Prostate gland (tissue), 2 donors: Measurements from ENCODE around the gene ANXA4. TPM values are rescaled to one million over a fixed set of nuclear protein-coding genes. Genes with fewer than 3 reads are reported as not detected.
A peak's percentile ranks its signal among the peaks of the same experiment; 100 is the strongest.
"Not testable (repeated sequence)": the region's sequence is repeated elsewhere in the genome, so short reads cannot be mapped to it uniquely, and the experiment has no call there.

Experiments used
- DNase-seq: peaks from one replicate; pipeline ENCODE4 v3.0.0-alpha.2; 2019; ENCODE audit warnings: low spot score
- H3K27ac ChIP-seq, 2 donors: fragments of 200-600 bp; sonication (generic); 2 replicates each; pipeline ENCODE4 v1.5.1; 2017 to 2019
- H3K27me3 ChIP-seq: fragments of 200-600 bp; sonication (generic); replicated peaks from 2 replicates; pipeline ENCODE4 v1.5.1; 2019; ENCODE audit not compliant: insufficient read depth
- H3K36me3 ChIP-seq, 2 donors: fragments of 200-600 bp; sonication (generic); 1 replicate in 1 of 2; 2 replicates in 1 of 2; pipeline versions ENCODE4 v1.5.1 to v1.8.1; 2017 to 2019
- H3K4me1 ChIP-seq: fragments of 200-600 bp; sonication (generic); replicated peaks from 2 replicates; pipeline ENCODE4 v1.5.1; 2019
- H3K4me3 ChIP-seq, 2 donors: fragments of 200-600 bp; sonication (generic); 2 replicates each; pipeline ENCODE4 v1.5.1; 2017 to 2019
- H3K9me3 ChIP-seq: fragments of 200-600 bp; sonication (generic); 2 replicates; pipeline ENCODE4 v1.5.1; 2017
- POLR2A ChIP-seq: fragments of 450-650 bp; IDR thresholded peaks from one replicate; pipeline ENCODE4 v1.6.1; 2016; ENCODE audit warnings: antibody characterized with exemption, mild to moderate bottlenecking
- POLR2AphosphoS5 ChIP-seq: sonication (generic); formaldehyde crosslinking; IDR thresholded peaks from one replicate; pipeline ENCODE4 v1.6.1; 2017; ENCODE audit warnings: antibody characterized with exemption
- WGBS: methylation state at CpG from one replicate; pipeline ENCODE4 v1.1.5; 2018; 5-methylcytosine and 5-hydroxymethylcytosine counted together
- intact Hi-C: fragments of 100-400 bp; cut with DNase I; formaldehyde crosslinking; loops from one replicate; pipeline ENCODE4 v1.14.2; 2022
- total RNA-seq, 2 donors: library from RNA; depleted of rRNA; stranded (reverse); fragments of >200 nt; gene quantifications; one replicate each; pipeline ENCODE4 v1.1.0, GENCODE V29; 2016
- TF ChIP-seq, protein P1 (sequence below), 4 experiments: fragments of 200-600 bp in 2 of 4; fragments of 450-650 bp in 2 of 4; sonication (generic) in 2 of 4; IDR thresholded peaks; 1 replicate in 3 of 4; 2 replicates in 1 of 4; pipeline ENCODE4 v1.5.1; 2016 to 2019; ENCODE audit warnings: antibody characterized with exemption in 4 of 4, mild to moderate bottlenecking in 2 of 4, moderate library complexity in 2 of 4

Gene ANXA4
- total RNA-seq, 2 donors from 2014 or later, result 37.7 to 40.1 TPM

DNA sequence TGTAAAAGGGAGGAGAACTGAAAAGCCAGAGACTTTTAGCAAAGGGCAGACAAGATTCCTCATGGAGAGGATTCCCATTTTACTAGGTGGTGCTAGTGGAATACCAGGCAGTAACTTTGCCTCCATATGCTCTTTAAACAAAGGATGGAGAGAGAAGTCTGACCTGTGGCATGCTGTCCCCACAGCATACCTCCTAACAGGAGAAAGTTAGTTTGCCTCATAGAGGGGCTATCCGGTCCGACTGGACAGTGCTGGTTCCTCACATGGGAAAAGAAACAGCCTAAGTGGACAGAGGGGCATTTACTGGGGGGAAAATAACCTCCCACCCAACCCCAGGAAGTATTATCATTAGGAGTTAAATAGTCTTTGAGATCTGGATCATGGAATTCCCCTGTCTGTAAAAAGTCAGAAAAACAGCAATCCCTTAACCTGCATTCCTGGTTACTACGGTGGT is 55.9 kb downstream of the ANXA4 start:
- H3K36me3 ChIP-seq, result no peaks in the 10 kb centered on the region
- H3K9me3 ChIP-seq, result no peaks in the 10 kb centered on the region
- peak overlapping the region in 1 of 2 donors; percentile 22 for H3K4me3 ChIP-seq
- H3K27ac ChIP-seq, result peak overlapping the region; percentile 60 to 78
- DNase-seq, result no peak
- H3K27me3 ChIP-seq, result no peaks in the 10 kb centered on the region
- 25% methylated on average over 3 of the region's 3 CpGs for WGBS
- intact Hi-C loops, result loop anchor here (5.0 kb wide), 1 partner anchor 56 kb away; the partner anchor contains the start of gene ANXA4
- TF ChIP-seq POLR2AphosphoS5 (no peak), POLR2A (no peak)
- TF ChIP-seq, protein P1, sequence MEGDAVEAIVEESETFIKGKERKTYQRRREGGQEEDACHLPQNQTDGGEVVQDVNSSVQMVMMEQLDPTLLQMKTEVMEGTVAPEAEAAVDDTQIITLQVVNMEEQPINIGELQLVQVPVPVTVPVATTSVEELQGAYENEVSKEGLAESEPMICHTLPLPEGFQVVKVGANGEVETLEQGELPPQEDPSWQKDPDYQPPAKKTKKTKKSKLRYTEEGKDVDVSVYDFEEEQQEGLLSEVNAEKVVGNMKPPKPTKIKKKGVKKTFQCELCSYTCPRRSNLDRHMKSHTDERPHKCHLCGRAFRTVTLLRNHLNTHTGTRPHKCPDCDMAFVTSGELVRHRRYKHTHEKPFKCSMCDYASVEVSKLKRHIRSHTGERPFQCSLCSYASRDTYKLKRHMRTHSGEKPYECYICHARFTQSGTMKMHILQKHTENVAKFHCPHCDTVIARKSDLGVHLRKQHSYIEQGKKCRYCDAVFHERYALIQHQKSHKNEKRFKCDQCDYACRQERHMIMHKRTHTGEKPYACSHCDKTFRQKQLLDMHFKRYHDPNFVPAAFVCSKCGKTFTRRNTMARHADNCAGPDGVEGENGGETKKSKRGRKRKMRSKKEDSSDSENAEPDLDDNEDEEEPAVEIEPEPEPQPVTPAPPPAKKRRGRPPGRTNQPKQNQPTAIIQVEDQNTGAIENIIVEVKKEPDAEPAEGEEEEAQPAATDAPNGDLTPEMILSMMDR (IDR thresholded peaks at IDR 0.05), result no peak
- no peaks in the 10 kb centered on the region for H3K4me1 ChIP-seq

DNA sequence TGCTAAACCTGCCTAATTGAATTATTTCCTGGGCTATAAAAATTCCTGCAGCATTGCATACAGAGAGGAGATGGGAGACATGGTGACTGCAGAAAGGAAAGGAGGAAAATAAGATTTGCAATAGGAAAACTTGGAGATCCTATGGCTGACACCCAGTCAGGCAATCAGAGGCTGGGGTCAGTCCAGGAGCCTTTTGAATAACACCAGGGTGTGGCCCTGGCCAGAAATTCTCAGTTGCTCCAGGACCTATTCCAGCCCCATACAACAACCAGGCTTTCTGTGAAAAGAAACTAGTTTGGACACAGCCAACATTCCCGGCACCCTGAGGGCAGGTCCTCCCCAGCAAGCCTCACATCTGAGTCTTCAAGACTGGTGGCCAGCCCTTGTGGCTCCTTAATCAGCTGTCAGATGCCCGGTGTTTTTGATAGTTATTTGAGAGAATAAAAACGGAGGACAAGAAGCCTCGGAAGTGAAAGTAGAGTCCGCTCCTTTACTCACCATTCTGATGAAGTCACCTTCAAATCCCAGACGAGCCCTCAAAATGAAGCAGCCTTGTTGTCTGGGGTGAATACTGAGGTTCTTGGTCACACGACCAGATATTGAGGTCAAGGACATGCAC is 56.5 kb downstream of the ANXA4 start:
- DNase-seq, result peak; percentile 43
- TF ChIP-seq POLR2AphosphoS5 (peak; percentile 22), POLR2A (no peak)
- peak overlapping the region; percentile 22 to 29 for H3K4me3 ChIP-seq
- no peaks in the 10 kb centered on the region for H3K9me3 ChIP-seq
- peak overlapping the region; percentile 60 to 78 for H3K27ac ChIP-seq
- WGBS, result 7% methylated on average over 7 of the region's 7 CpGs
- intact Hi-C loops, result loop anchor here (5.0 kb wide), 1 partner anchor 56 kb away; the partner anchor contains the start of gene ANXA4
- no peaks in the 10 kb centered on the region for H3K36me3 ChIP-seq
- no peaks in the 10 kb centered on the region for H3K27me3 ChIP-seq
- no peaks in the 10 kb centered on the region for H3K4me1 ChIP-seq

DNA sequence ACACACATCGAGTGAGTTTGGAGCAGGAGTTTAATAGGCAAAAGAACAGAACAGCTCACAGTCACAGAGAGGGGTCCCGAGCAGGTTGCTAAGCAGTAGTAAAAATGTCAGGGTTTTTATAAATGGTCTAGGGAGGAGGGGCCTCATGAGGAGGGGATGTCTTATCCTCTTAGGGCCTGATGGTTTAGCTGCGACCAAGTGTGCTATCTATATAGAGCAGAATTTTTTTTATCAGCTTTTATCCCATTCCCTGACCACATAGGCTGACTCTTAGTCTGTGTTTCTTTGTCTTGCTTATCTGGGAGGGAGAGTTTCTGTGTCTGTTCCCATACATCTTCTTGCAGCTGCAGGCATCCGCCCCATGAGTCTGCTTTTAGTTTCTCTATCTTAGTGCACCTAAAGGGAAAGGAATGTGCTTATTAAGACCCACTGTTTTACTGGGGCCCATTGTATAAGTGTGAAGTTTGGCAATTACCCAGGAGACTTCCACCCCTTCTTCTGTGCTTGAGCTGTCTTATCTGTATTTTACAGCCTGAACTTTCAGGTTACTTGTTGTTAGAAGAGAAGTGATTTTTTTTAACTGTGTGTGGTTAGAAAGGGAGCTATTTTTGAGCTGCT is 57.1 kb downstream of the ANXA4 start:
- WGBS, result 8% methylated on average over 4 of the region's 4 CpGs
- Histone ChIP-seq H3K36me3 (no peaks in the 10 kb centered on the region), H3K4me3 (peak overlapping the region; percentile 22 to 29), H3K27me3 (no peaks in the 10 kb centered on the region), H3K27ac (peak overlapping the region; percentile 60 to 78), H3K4me1 (no peaks in the 10 kb centered on the region), H3K9me3 (no peaks in the 10 kb centered on the region)
- intact Hi-C loops, result loop anchor here (5.0 kb wide), 1 partner anchor 57 kb away; the partner anchor contains the start of gene ANXA4
- no peak for DNase-seq
- no peak for TF ChIP-seq POLR2AphosphoS5
- TF ChIP-seq POLR2A, result no peak
- TF ChIP-seq, protein P1 (IDR thresholded peaks at IDR 0.05), result no peak

DNA sequence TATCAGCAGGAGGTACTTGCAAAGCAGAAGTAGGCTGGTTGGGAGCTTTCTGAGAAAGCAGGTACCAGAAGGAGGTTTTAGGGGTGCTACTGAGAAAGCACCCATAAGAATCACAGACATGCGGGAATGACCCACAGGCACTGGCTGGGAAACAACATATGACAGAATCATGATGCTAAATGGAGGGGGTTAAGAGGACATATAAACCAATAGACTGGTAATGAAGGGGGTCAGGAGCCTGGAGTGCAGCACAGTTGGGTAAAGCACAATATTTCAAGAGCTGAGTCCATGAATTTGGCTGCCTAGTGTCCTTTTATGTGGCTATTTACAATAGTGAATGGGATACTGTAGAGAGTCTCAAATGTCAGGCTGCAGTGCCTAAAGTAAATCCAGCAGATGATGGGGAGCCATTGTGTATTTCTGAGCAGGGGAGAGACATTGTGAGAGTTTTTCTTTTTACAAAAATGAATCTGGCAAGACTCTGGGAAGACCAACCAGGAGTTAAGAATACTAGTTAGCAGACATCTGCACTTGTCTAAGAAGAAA is 59.9 kb downstream of the ANXA4 start:
- no peak for DNase-seq
- Histone ChIP-seq H3K27ac (no peak overlapping the region), H3K4me3 (no peak overlapping the region), H3K4me1 (no peaks in the 10 kb centered on the region), H3K36me3 (no peaks in the 10 kb centered on the region), H3K27me3 (no peaks in the 10 kb centered on the region), H3K9me3 (no peaks in the 10 kb centered on the region)
- WGBS, result 100% methylated on average over 1 of the region's 1 CpG
- intact Hi-C loops, result no loop called here
- no peak for TF ChIP-seq POLR2A
- no peak for TF ChIP-seq POLR2AphosphoS5
- TF ChIP-seq, protein P1 (IDR thresholded peaks at IDR 0.05), result no peak

DNA sequence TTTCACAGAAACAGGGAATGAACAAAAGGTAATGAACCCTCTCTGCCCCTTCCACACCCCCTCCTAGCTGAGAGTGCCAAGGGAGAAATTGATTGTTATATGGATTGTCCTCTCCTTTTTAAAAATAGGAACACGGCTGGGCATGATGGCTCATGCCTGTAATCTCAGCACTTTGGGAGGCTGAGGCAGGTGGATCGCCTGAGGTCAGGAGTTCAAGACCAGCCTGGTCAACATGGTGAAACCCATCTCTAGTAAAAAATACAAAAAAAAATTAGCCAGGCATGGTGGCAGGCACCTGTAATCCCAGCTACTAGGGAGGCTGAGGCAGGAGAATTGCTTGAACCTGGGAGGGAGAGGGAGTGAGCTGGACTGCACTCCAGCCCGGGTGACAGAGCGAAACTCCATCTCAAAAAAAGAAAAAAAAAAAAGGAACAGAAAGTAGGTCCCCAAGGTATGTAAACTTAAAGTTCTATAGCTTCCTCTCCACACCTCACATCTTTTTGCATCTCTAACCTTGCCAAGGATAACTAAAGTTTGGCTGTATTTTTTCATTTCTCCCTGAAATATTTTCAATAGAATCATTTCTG is 60.9 kb downstream of the ANXA4 start:
- H3K27me3 ChIP-seq, H3K36me3 ChIP-seq, DNase-seq, intact Hi-C loops, H3K4me3 ChIP-seq, H3K27ac ChIP-seq, H3K4me1 ChIP-seq, H3K9me3 ChIP-seq: not testable (repeated sequence)
- 87% methylated on average over 4 of the region's 4 CpGs for WGBS
